Vagina (tissue), 2 donors: ENCODE data around the gene TUT4.

Experiments used
- CTCF ChIP-seq, 3 experiments: fragments of 450-650 bp in 2 of 3; fragments of 200-600 bp in 1 of 3; sonication (generic) in 1 of 3; IDR thresholded peaks; one replicate each; pipeline ENCODE4 v1.5.1; 2017 to 2019; ENCODE audit warnings: antibody characterized with exemption in 3 of 3, mild to moderate bottlenecking in 2 of 3, moderate library complexity in 2 of 3
- POLR2A ChIP-seq, 2 donors: fragments of 450-650 bp; IDR thresholded peaks; one replicate each; pipeline ENCODE4 v1.6.1; 2017; ENCODE audit warnings: antibody characterized with exemption in 2 of 2, mild to moderate bottlenecking in 2 of 2, moderate library complexity in 2 of 2

- no peak for TF ChIP-seq CTCF (IDR thresholded peaks at IDR 0.05)
- TF ChIP-seq POLR2A (IDR thresholded peaks at IDR 0.05): no peak
Measured at GRCh38 chr1:52435211-52435610, 117.7 kb downstream of the TUT4 start.
